Astrocyte of the cerebellum (primary cell): ENCODE data around the gene SPART.
A peak's percentile ranks its signal among the peaks of the same experiment; 100 is the strongest.

ENCODE experiments used
- DNase-seq: peaks from one replicate; pipeline ENCODE4 v3.0.0-alpha.2; 2011; ENCODE audit warnings: low read depth
- H3K4me3 ChIP-seq: 2 replicates; pipeline ENCODE4 v1.5.1; 2011; ENCODE audit warnings: mild to moderate bottlenecking, low read depth, low read length, moderate library complexity
- CTCF ChIP-seq: IDR thresholded peaks from 2 replicates; pipeline ENCODE4 v1.5.1; 2012; ENCODE audit warnings: low read length, low read depth, moderate library complexity, mild to moderate bottlenecking; ENCODE audit errors: missing control alignments
- in situ Hi-C: cut with HindIII; loops from 2 replicates; pipeline ENCODE4 v1.10.0; 2017; ENCODE audit warnings: low sequenced_read_pairs

SPART gene

GRCh38 chr13:36371185-36371584 is 25.0 kb upstream of the SPART start:
- no peak for DNase-seq
- TF ChIP-seq CTCF = no peak
- in situ Hi-C loops = no loop called here
- H3K4me3 ChIP-seq = no peak overlapping the region

GRCh38 chr13:36370108-36370429 is 23.9 kb upstream of the SPART start:
- in situ Hi-C loops = no loop called here
- DNase-seq = no peak
- H3K4me3 ChIP-seq = no peak overlapping the region
- TF ChIP-seq CTCF = no peak

GRCh38 chr13:36369268-36370107 is 23.3 kb upstream of the SPART start:
- in situ Hi-C loops = no loop called here
- DNase-seq = peak; percentile 90
- no peak for TF ChIP-seq CTCF
- H3K4me3 ChIP-seq = no peak overlapping the region

GRCh38 chr13:36366031-36366430 is 19.8 kb upstream of the SPART start:
- no peak for DNase-seq
- in situ Hi-C loops = no loop called here
- no peak for TF ChIP-seq CTCF
- H3K4me3 ChIP-seq = no peak overlapping the region

- no peak for DNase-seq
These were observed 17.2 kb upstream of the SPART start for GRCh38 chr13:36363366-36363863.

GRCh38 chr13:36362914-36363313 is 16.7 kb upstream of the SPART start:
- in situ Hi-C loops = no loop called here
- no peak for DNase-seq
- no peak overlapping the region for H3K4me3 ChIP-seq
- no peak for TF ChIP-seq CTCF

More at GRCh38 chr13:36363366-36363863, 17.2 kb upstream of the SPART start:
- no peak overlapping the region for H3K4me3 ChIP-seq
- in situ Hi-C loops = no loop called here
- TF ChIP-seq CTCF = no peak
